Bronchus fibroblast of lung (primary cell): Measurements from ENCODE around the gene KCNF1. TPM values are rescaled to one million over a fixed set of nuclear protein-coding genes. Genes with fewer than 3 reads are reported as not detected.

Source experiments
- total RNA-seq: library from RNA; depleted of rRNA; stranded (reverse); fragments of >200 nt; gene quantifications from 2 replicates; pipeline ENCODE4 v1.2.3, GENCODE V29; 2015

The KCNF1 gene, protein sequence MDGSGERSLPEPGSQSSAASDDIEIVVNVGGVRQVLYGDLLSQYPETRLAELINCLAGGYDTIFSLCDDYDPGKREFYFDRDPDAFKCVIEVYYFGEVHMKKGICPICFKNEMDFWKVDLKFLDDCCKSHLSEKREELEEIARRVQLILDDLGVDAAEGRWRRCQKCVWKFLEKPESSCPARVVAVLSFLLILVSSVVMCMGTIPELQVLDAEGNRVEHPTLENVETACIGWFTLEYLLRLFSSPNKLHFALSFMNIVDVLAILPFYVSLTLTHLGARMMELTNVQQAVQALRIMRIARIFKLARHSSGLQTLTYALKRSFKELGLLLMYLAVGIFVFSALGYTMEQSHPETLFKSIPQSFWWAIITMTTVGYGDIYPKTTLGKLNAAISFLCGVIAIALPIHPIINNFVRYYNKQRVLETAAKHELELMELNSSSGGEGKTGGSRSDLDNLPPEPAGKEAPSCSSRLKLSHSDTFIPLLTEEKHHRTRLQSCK
- 0.50 and 0.59 TPM in 2 replicates for total RNA-seq

GRCh38 chr2:10911291-10912075, at the start of gene KCNF1:
Gene KCNF1, plus strand, starts transcription at chr2:10911934. Its CDS starts 493 bp downstream, at chr2:10912427.

Other genes with a start within 250 kb of the KCNF1 start
- 27.5 and 38.7 TPM in 2 replicates for gene NOL10, start 222.0 kb upstream of the KCNF1 start, total RNA-seq
- gene ATP6V1C2, start 190.3 kb upstream of the KCNF1 start, total RNA-seq: not detected in 2 replicates
- 238 and 261 TPM in 2 replicates for gene PDIA6, start 99.1 kb upstream of the KCNF1 start, total RNA-seq
- 40.9 and 42.4 TPM in 2 replicates for gene SLC66A3, start 243.5 kb downstream of the KCNF1 start, total RNA-seq